Daoy (cell line): ENCODE data around the gene FAM20A. TPM values are rescaled to one million over a fixed set of nuclear protein-coding genes. Genes with fewer than 3 reads are reported as not detected.

ENCODE experiments used
- DNase-seq: peaks from one replicate; pipeline ENCODE4 v3.0.0-alpha.2; 2015; ENCODE audit warnings: low read depth
- total RNA-seq: library from RNA; depleted of rRNA; stranded (reverse); fragments of >200 nt; shearing (Covaris generic); gene quantifications from 2 replicates; pipeline ENCODE4 v1.2.3, GENCODE V29; 2014; rRNA removed

The FAM20A gene
- not detected in 2 replicates for total RNA-seq

DNA sequence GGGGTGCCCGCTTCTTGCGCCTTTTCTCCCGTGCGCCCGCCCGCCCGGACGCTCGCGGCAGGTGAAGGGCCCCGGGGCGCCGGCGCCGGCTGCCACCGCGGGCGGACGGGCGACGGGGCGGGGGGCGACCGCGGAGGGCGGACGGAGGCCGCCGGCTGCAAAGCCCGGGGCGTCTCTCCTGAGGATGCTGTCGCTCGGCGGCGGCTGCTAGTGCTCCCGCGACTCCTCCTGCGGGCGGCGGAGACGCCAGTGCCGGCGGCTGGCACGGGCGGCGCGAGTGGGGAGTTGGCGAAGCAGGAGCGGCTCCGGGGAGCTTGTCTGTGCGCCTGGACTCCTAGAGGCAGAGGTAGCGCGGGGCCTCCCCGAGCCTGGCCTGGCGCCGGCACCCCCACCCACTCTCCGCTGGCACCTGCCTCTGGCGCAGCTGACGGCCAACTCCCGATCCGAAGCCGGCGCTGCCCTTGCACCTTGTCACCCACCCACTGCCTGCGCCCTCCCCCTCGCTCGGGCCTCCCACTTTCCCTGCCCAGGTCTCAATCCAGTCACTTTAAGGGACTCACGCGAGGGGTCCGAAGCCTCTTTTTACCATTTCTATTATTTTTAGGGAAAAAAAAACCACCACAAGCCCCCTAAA, at the start of gene FAM20A:
Gene FAM20A, minus strand, starts transcription at position 437 of the 634 bp plus-strand sequence. CDS start 701 bp downstream, outside the sequence.
- DNase-seq: peak; percentile 19

DNA sequence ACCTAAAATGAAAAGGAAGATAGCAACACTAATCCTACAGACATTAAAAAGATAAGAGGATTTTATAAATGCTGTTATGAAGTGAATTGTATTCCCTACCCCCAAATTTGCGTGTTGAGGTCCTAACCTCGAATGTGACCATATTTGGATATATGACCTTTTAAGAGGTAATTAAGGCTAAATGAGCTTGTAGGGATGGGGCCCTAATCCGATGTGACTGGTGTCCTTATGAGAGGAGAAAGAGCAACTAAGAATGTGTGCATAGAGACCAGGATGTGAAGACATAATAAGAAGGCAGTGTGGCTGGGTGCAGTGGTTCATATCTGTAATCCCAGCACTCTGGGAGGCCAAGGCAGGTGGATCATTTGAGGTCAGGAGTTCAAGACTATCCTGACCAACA, 48.2 kb upstream of the FAM20A start:
- DNase-seq: no peak

DNA sequence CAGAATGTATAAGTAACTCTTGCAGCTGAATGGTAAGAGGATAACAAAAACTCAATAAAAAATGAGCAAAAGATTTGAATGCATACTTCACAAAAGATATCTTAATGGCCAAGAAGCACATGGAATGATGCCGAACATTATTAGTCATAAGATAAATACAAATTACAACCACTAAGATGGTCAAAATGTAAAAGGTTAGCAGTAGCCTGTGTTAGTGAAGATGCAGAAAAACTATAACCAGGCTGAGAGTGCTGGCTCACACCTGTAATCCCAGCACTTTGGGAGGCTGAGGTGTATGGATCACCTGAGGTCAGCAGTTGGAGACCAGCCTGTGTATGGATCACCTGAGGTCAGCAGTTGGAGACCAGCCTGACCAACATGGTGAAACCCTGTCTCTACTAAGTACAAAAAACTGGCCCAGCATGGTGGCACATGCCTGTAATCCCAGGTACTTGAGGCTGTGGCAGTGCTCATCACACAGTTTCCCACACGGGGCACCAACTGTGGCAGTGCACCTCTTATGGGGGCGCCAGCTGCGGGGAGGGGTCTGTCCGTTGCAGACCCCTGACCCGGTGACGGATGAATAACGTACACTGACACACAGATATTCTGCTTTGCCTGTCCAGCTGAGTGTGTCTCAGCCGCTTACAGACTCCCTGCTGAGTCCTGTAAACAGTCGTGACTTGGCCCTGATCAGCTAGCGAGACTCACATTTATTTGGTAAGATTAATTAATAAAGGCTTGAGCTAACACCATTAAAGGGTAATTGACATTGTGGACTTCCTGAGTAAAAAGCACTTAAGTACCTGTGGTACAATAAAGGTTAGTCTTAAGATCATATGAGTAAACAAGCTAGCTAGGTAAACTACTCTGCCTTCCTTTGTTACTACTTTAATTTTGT, 45.7 kb upstream of the FAM20A start:
- no peak for DNase-seq

DNA sequence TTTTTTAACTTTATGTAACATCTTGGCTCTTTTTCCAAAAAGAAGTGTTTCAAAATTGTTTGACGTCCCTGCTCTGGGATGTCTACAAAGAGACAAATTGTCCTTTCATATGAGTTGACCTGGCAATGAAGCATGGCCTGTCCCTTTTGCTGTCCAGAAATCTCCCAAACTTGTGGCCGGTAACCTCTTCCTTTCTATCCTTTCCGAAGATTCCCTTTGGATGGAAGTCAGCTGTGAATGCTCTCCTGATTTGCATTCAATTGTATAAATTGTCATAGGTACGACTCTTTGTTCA, 40.9 kb upstream of the FAM20A start:
- no peak for DNase-seq

DNA sequence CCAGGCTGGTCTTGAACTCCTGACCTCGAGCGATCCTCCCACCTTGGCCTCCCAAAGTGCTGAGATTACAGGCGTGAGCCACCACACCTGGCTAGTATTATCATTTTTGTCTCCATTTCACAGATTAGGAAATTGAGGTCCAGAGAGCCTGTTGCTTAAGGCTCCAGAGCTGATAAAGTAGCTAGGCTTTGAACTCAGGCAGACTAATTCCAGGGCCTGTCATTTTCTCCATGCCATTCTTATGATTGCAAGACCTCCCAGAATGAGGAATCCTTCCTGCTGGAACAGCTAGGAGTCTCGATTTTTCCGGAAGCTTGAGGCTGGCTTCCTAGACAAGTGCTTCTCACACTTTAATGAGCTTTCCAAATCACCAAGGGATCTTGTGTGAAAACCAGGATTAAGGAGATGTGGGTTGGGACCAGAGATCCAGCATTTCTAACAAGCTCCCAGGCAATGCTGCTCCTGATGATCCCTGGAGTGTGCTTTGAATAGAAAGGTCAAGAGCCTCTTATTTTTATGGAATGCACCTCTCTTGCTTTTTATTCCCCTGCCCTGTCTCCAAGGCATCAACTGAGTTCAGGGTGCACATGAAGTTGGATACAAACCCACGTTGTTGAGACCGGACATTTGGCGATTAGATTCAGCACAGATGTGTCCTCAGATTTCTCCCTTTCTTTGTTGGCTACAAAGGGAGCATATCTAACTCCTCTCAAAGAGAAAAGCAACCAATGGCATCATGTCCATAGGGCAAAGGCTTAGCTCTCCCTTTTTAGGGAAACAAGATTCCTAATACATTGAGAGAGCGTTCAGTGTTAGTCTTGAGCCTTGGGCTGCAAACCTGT, 40.3 kb upstream of the FAM20A start:
- no peak for DNase-seq

DNA sequence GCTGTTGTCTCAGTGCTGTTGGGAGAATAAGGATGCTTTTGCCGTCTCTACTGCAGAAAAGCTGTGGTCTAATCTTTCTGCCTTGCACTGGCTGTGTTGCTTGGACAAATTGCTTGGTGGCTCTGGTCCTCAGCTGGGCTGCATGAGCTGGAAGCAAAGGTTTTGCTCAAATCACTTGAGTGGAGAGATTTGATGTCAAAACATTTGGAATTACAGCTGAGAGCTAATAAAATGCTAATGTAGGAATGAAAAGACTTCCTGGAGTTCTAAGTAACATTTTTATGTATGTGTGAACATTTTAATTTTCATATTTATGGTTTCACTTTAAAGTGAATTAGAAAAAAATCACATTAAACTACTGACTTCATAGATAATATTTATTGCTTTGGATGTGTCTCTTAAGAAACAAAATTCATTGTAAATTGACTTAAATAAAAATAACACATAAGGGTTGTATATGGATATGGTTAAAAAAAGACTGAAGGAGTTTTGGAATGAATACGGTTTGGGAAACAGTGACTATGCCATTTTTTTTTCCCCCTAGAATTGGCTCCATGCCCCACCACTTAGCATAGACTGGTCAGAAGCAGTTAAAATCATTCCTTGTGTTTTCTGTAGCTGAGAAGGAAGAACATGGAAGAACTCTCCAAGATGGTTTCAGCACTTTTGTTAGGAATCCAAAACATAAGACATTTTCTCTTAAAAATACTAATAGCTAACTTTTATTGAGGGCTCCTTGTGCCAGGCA, 39.2 kb upstream of the FAM20A start:
- DNase-seq: no peak

DNA sequence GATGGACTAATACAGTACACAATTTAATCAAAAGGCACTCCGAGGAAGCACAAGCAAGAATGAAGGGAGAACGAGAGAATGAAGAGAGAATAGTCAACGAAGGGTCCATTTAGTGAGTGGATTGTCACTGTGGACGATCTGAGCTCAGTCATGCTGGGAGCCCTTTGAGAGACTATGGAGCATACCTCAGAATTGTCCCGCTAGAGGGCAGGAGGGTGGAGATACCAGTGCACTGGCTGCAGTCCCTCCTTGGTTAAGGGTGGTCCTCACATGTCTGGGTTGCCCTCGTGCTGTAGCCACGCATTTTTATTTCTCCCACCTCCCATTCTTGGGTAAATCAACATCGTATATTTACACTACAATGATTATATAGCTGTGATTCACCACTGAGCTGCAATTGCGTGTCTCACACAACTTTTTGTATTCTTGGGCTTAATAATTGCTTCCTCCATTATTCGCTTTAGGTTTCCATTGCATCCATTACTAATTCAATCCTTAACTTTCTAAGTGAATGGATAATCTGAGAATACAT, 33.2 kb upstream of the FAM20A start:
- DNase-seq: no peak

DNA sequence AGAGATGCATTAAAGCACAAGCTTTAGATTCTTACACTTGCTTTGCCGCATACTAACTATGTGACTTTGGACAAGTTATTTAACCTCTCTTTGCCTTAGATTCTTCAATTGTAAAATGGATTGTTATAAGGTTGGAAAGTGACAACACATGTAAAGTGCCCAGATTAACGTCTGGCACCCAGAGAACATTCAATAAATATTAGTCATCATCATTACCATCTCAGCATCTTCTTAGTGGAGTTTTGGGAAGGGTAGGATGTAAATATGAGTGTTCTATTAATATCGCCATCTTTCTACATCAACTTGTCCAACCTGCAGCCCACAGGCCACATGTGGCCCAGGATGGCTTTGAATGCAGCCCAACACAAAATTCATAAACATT, 27.4 kb upstream of the FAM20A start:
- no peak for DNase-seq

DNA sequence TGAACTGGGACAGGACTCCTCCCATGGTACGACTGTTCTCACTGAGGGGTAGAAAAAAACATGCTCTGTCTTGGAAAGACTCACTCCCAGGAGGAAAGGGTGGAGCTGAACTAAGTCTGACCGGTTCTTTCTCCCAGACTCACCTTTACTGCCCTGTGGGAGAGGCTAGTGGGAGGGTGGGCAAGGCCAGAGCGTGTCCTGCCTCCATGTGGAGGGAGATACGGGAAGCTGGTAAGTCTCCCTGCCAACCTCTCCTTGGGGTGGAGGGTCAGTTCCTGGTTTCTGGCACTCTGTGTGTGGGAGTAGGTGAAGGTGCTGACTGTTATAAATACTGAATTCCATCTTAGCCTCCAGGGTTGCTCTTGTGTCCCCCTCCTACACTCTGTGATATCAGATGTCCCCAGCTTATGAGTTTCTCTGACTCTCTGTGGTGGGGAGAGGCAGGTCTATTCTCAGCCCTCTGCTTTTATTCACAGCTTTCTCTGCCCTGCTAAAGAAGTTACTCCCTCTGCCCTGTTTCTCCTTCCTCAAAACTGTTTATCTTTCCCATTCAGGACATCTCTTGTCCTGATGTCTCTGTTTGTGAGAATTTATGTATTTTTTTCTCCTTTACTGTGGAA, 26.9 kb upstream of the FAM20A start:
- DNase-seq: peak; percentile 15

DNA sequence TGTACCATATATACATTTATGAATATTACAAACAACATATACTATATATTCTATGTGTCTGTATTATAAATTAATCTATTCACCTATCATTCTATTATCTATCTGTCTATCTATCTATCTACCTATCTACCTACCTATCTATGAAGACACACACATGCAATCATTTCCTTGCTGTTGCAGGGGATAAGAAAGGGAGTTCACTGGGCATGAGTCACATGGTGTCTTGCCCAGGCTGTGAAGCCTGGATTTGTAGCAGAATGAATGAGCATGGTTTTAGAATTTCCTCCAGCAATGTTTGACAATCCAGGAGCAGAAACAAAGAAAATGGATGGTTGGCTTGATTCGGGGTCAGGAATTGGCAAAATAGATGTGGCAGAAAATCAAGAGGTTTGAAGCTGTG, 23.2 kb upstream of the FAM20A start:
- DNase-seq: no peak

DNA sequence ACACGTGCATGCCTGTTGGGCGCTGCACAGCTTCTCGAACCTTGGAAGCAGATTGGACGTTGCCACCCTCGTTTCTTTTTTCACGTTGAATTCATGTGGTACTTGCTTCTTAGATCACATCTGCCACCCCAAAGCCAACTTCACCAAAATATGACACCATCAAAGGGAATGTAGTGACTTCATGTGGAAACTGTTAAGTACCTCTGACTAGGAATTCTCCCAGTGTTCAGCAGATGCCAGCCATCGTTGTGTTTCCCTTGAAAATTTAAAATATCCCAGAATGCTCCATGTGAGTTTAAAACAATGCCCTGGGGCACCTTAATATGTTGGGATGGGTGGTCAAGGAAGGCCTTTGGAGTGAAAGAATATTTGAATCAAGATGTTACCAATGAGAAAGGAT, 22.6 kb upstream of the FAM20A start:
- DNase-seq: no peak

DNA sequence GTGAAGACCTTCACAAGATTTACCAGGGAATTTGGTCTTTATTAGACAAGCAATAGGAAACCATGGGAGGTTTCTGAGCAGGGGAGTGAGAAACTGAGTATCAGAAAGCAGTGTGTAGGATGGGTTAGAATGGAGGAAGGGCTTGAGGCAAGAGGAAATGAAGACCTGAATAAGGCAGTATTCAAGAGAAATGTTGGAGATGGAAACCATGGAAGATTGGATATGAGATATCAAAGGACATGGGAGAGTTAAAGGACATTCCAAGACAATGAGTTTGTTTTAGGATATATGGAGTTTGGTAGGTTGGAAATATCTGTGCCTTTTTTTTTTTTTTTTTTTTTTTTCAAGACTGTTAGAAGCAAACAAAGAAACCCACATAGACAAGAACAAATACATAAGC, 21.3 kb upstream of the FAM20A start:
- DNase-seq: no peak

DNA sequence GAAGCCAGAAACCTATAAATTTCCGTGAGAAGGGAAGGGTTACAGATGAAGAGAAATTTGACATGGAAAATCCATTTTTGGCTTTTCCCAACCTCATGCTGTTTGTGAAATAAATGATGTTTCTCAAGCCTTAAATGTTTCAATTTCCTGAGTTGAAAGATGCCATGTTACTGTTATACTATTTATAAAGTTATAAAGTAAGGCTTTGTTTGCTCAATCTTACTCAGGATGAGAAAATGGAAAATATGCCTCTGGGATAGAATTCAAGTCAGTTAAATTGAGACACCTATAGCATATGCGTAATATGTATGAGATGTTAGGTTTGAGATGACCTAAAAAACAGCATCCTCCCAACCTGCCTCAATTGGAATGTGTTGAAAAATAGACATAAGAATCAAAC, 19.9 kb upstream of the FAM20A start:
- no peak for DNase-seq

DNA sequence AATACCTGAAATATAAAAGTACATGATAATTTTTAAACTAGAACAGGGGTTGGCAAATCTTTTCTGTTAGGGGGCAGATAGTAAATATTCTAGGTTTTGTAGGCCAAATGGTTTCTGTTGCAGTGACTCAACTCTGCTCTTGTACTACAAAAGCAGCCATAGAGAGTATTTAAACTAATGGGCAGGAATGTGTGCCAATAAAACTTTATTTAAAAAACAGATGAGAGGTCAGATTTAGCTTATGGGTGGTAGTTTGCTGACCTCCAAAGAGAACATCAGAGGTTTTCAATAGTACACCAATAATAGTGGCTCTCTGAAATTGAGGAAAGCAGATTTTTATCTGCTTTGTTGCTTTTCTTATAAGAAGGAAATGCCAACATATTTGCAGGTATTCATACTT, 15.2 kb upstream of the FAM20A start:
- no peak for DNase-seq

DNA sequence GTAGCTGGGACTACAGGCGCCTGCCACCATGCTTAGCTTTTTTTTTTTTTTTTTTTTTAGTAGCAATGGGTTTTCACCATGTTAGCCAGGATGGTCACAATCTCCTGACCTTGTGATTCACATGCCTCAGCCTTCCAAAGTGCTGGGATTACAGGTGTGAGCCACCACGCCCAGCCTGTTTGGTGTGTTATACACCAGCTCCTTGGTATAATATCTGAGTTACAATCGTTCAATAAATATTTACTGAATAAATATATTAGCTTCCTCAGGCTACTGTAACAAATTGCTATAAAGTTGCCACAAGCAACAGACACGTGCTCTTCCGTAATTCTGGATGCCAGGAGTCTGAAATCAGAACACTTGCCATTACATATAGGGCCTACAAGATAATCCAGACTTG, 13.6 kb upstream of the FAM20A start:
- DNase-seq: no peak

DNA sequence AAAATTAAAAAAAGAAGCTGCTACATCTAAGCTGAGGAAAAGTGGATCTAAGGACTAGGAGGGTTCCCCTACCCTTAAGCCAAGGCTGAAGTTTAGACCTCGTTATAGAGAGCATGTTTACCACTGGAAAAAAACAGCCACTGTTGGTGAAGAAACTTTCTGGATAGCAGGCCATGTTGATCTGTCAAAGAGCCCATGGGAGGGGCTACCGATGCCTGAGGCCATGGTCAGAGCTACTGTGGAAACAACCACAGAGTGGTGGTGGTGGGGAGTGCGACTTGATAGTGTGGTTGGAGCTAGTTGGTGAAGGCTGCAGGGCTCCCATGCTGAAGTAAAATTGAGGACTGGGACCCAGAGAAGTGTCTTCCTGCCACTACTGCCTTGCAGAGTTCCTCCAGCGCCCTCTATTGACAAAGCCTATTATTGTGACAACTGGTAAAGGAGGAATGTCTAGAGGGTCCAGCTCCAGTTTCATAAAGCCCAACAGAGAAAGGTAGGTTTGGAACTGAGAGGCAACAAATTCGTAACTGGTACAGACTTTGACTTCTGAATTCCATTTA, 12.7 kb upstream of the FAM20A start:
- DNase-seq: peak; percentile 36

DNA sequence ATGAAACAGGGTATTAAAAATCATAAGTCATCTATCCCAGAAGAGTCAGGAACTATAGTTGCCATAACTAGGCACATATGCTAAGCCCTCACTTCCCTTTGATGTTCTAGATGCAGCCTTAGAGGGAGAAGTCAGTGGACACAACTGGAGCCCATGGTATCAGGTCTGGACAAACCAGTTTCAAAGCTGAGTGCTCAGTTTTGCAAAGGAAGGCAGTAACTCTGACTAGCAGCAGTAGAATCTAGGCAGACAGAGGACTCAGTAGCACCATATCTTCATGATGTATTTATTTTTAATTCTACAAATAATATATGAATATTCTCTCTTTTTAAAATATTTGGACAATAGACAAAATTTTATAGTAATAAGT, 11.7 kb upstream of the FAM20A start:
- DNase-seq: no peak

DNA sequence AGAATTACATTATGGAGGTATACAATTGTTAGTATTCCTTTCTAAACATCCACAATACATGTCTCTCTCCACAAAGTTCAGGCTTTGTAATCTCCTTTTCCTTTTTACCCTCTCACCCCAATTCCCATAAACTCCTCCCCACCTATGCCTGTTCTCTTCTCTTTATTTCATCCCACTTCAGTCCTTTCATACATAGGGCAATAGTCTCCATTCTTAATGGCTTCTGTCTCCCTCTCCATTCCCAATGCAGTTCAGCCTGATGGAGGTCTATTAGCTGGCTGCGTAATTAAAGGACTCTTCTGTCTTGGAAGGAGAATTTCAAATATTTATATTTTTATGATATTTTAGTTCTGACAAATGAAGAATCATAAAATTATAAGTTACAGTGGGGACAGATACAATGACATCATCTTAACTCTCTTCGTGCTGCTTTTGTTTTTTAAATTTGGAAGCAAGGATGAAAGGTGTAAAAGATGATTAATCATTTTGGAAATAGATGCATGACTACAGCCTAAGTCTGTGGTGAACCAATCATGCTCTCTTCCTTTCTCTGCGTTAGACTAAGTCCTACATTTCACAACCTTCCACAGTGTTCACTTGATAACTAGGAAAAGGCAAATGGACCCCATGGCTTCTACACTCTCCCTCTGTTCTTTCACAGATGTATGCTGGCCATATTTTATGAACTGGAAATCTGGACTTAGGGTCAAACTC, 11.2 kb upstream of the FAM20A start:
- no peak for DNase-seq

DNA sequence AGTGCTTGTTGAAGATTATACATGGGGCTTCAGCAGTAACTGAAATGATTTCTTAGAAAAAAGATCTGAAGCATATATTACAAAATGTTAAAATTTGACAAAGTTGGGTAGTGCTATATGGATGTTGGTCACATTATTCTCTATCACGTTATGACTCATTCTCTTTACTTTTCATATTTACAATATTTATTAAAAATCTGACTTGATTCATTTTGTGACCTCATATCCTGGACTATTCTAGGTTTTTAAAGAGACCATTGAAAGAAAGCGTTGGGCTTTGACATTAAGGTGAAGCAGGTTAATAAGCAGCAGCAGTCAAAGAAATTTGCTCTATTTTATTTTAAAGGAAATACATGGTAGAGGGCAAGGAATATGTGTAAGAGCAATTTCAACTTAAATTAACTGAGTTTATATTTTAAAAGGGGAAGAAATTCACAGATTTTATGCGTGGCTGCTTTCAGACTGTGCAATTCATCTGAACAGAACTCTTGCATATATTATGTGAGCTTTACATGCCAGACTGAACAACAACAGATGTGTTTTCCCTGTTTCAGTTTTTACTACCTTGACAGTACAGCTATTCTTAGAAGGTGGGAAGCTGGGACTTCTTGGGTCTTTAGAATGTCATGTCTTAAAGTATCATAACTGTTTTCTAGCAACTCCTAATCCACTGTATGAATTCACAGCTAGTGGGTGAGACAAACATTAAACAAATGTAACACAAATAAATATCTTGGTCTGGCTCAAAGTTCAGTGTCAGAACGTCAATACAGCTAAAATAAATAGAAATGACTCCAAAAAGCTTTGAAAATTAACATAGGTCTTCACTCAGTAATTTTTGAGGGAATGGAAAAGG, 10.4 kb upstream of the FAM20A start:
- DNase-seq: no peak
